Liver (tissue), 9 donors: ENCODE data around the gene CRTC2. TPM values are rescaled to one million over a fixed set of nuclear protein-coding genes. Genes with fewer than 3 reads are reported as not detected.
A peak's percentile ranks its signal among the peaks of the same experiment; 100 is the strongest.
"Not testable (repeated sequence)": the region's sequence is repeated elsewhere in the genome, so short reads cannot be mapped to it uniquely, and the experiment has no call there.

Experiments used
- DNase-seq: peaks from one replicate; pipeline ENCODE4 v3.0.0-alpha.2; 2017; ENCODE audit warnings: low spot score
- H3K27ac ChIP-seq, 2 donors: one replicate each; pipeline ENCODE4 v1.7.0; 2013; ENCODE audit warnings: inconsistent platforms in 2 of 2, low read length in 2 of 2, control low read depth in 1 of 2, low read depth in 1 of 2, mild to moderate bottlenecking in 1 of 2
- H3K27me3 ChIP-seq, 4 donors: one replicate each; pipeline versions ENCODE4 v1.6.1 to v1.7.0; 2013; ENCODE audit warnings: low read length in 3 of 4, inconsistent platforms in 1 of 4, mild to moderate bottlenecking in 1 of 4, moderate library complexity in 1 of 4; ENCODE audit not compliant: control insufficient read depth in 4 of 4, insufficient read depth in 4 of 4
- H3K36me3 ChIP-seq, 4 donors: one replicate each; pipeline versions ENCODE4 v1.6.1 to v1.7.0; 2013; ENCODE audit warnings: low read length in 3 of 4, mild to moderate bottlenecking in 3 of 4, low read depth in 1 of 4, moderate library complexity in 1 of 4; ENCODE audit not compliant: control insufficient read depth in 4 of 4, insufficient read depth in 3 of 4
- H3K4me1 ChIP-seq, 4 donors: one replicate each; pipeline versions ENCODE4 v1.6.1 to v1.7.0; 2013; ENCODE audit warnings: low read length in 3 of 4, mild to moderate bottlenecking in 3 of 4, moderate library complexity in 1 of 4; ENCODE audit not compliant: control insufficient read depth in 4 of 4, insufficient read depth in 4 of 4
- H3K4me3 ChIP-seq, 3 donors: one replicate each; pipeline versions ENCODE4 v1.6.1 to v1.7.0; 2013; ENCODE audit warnings: low read length in 3 of 3, control low read depth in 1 of 3, low read depth in 1 of 3, mild to moderate bottlenecking in 1 of 3
- H3K9ac ChIP-seq, 2 donors: one replicate each; pipeline ENCODE4 v1.7.0; 2013; ENCODE audit warnings: low read length in 2 of 2, mild to moderate bottlenecking in 2 of 2, moderate library complexity in 2 of 2, control low read depth in 1 of 2, low read depth in 1 of 2
- H3K9me3 ChIP-seq, 4 donors: one replicate each; pipeline versions ENCODE4 v1.6.1 to v1.7.0; 2013; ENCODE audit warnings: low read length in 3 of 4; ENCODE audit not compliant: control insufficient read depth in 4 of 4
- EGR1 ChIP-seq, 2 donors: IDR thresholded peaks; 2 replicates each; pipeline ENCODE4 v1.6.1; 2016 to 2018; ENCODE audit warnings: antibody characterized with exemption in 2 of 2, low read depth in 2 of 2
- FOXA1 ChIP-seq: IDR thresholded peaks from 2 replicates; pipeline ENCODE4 v1.6.1; 2016; ENCODE audit warnings: antibody characterized with exemption
- FOXA2 ChIP-seq: IDR thresholded peaks from 2 replicates; pipeline ENCODE4 v1.6.1; 2016; ENCODE audit warnings: antibody characterized with exemption
- GABPA ChIP-seq, 2 donors: IDR thresholded peaks in 1 of 2; conservative IDR thresholded peaks in 1 of 2; 2 replicates each; pipeline ENCODE4 v1.6.1; 2016; ENCODE audit warnings: antibody characterized with exemption in 2 of 2, mild to moderate bottlenecking in 1 of 2, moderate library complexity in 1 of 2
- HNF4A ChIP-seq, 2 donors: conservative IDR thresholded peaks; 2 replicates each; pipeline ENCODE4 v1.6.1; 2016; ENCODE audit warnings: antibody characterized with exemption in 2 of 2, mild to moderate bottlenecking in 2 of 2
- HNF4G ChIP-seq: IDR thresholded peaks from 2 replicates; pipeline ENCODE4 v1.6.1; 2016; ENCODE audit warnings: antibody characterized with exemption
- SP1 ChIP-seq: IDR thresholded peaks from 2 replicates; pipeline ENCODE4 v1.6.1; 2018; ENCODE audit warnings: antibody characterized with exemption, mild to moderate bottlenecking
- TAF1 ChIP-seq: conservative IDR thresholded peaks from 2 replicates; pipeline ENCODE4 v1.6.1; 2016; ENCODE audit warnings: antibody characterized with exemption, mild to moderate bottlenecking
- YY1 ChIP-seq: IDR thresholded peaks from 2 replicates; pipeline ENCODE4 v1.6.1; 2016; ENCODE audit warnings: antibody characterized with exemption, mild to moderate bottlenecking
- WGBS: extraction: QIAGEN DNeasy Blood & Tissue Kit; methylation state at CpG from one replicate; pipeline ENCODE4 v1.1.7; 2013; 5-methylcytosine and 5-hydroxymethylcytosine counted together
- polyA plus RNA-seq, 2 donors: library from polyadenylated mRNA; stranded (reverse) in 1 of 2; unstranded in 1 of 2; fragments of 200-250 nt in 1 of 2; fragments of >200 nt in 1 of 2; fragmentation: Nextera tagmentation in 1 of 2; extraction: Ambion mirVana in 1 of 2; gene quantifications; one replicate each; pipeline versions ENCODE4 v1.2.1 to v1.2.3, GENCODE V29; 2013 to 2015
- total RNA-seq, 2 donors: library from RNA; depleted of rRNA; stranded (reverse); fragments of >200 nt; gene quantifications; one replicate each; pipeline ENCODE4 v1.2.3, GENCODE V29; 2014
- TF ChIP-seq, protein P1 (sequence below): IDR thresholded peaks from 2 replicates; pipeline ENCODE4 v1.6.1; 2016; ENCODE audit warnings: antibody characterized with exemption
- TF ChIP-seq, protein P2 (sequence below): IDR thresholded peaks from 2 replicates; pipeline ENCODE4 v1.6.1; 2016; ENCODE audit warnings: antibody characterized with exemption
- TF ChIP-seq, protein P3 (sequence below): fragments of 150-350 bp; IDR thresholded peaks from 2 replicates; pipeline ENCODE4 v1.5.1; 2017; ENCODE audit warnings: improper control_type of control experiment, low read depth, low read length; ENCODE audit not compliant: missing input control
- TF ChIP-seq, protein P4 (sequence below): IDR thresholded peaks from 2 replicates; pipeline ENCODE4 v1.6.1; 2016; ENCODE audit warnings: antibody characterized with exemption, mild to moderate bottlenecking
- TF ChIP-seq, protein P5 (sequence below): IDR thresholded peaks from 2 replicates; pipeline ENCODE4 v1.6.1; 2016; ENCODE audit warnings: antibody characterized with exemption
- donor health status: healthy.
- donor health status: healthy.
- donor health status: healthy.
- donor health status: healthy.
- donor health status: healthy.

CRTC2 gene
- total and polyA plus RNA-seq, 4 donors: 4.9 to 14.9 (median 8.2) TPM

DNA sequence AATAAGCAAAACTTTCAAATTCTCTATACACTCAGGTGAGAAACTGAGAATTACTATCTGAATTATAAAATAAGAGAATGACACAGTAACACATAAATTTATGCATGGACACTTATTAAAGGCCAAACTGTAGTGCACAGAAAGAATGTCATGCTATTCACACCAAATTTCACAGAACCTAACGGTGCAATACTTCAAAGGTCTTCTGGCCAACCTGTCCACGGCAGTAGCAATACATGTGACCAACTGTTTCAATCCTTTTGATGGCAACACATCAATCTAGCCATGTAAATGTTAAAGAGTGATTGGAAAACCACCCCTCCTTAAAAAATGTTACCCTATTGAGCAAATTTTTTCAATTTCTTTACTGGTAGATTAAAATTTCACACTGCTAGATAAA lies 46.1 kb downstream of the CRTC2 start:
- peak; percentile 41 to 63 for TF ChIP-seq HNF4A (conservative IDR thresholded peaks at IDR 0.05)
- no peak for TF ChIP-seq FOXA1
- TF ChIP-seq, protein P1, sequence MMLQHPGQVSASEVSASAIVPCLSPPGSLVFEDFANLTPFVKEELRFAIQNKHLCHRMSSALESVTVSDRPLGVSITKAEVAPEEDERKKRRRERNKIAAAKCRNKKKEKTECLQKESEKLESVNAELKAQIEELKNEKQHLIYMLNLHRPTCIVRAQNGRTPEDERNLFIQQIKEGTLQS: no peak
- TF ChIP-seq, protein P2, sequence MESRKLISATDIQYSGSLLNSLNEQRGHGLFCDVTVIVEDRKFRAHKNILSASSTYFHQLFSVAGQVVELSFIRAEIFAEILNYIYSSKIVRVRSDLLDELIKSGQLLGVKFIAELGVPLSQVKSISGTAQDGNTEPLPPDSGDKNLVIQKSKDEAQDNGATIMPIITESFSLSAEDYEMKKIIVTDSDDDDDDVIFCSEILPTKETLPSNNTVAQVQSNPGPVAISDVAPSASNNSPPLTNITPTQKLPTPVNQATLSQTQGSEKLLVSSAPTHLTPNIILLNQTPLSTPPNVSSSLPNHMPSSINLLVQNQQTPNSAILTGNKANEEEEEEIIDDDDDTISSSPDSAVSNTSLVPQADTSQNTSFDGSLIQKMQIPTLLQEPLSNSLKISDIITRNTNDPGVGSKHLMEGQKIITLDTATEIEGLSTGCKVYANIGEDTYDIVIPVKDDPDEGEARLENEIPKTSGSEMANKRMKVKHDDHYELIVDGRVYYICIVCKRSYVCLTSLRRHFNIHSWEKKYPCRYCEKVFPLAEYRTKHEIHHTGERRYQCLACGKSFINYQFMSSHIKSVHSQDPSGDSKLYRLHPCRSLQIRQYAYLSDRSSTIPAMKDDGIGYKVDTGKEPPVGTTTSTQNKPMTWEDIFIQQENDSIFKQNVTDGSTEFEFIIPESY: no peak
- Histone ChIP-seq H3K4me3 (no peak overlapping the region), H3K4me1 (peaks cover 0 to 8% (median 4%) of the 10 kb centered on the region in 4 donors), H3K27me3 (no peaks in the 10 kb centered on the region), H3K9me3 (no peaks in the 10 kb centered on the region), H3K27ac (no peak overlapping the region), H3K9ac (no peak overlapping the region), H3K36me3 (peaks cover 0 to 3% (median under 1%) of the 10 kb centered on the region in 4 donors)
- no peak for DNase-seq
- WGBS: 34% methylated on average over 2 of the region's 2 CpGs

DNA sequence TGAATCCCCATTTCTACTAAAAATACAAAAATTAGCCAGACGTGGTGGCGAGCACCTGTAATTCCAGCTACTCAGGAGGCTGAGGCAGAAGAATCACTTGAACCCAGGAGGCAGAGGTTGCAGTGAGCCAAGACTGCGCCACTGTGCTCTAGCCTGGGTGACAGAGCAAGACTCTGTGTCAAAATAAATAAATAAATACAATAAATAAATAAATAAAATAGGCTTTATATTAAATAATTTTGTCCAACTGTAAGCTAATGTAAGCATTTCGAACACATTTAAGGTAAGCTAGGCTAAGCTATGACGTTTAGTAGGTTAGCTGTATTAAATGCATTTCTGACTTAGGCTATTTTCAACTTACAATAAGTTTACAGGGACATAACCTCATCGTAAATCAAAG lies 47.9 kb downstream of the CRTC2 start:
- H3K9ac ChIP-seq, H3K27me3 ChIP-seq, H3K4me1 ChIP-seq, H3K9me3 ChIP-seq, H3K27ac ChIP-seq, H3K4me3 ChIP-seq, DNase-seq, H3K36me3 ChIP-seq: not testable (repeated sequence)
- 92% methylated on average over 6 of the region's 6 CpGs for WGBS

DNA sequence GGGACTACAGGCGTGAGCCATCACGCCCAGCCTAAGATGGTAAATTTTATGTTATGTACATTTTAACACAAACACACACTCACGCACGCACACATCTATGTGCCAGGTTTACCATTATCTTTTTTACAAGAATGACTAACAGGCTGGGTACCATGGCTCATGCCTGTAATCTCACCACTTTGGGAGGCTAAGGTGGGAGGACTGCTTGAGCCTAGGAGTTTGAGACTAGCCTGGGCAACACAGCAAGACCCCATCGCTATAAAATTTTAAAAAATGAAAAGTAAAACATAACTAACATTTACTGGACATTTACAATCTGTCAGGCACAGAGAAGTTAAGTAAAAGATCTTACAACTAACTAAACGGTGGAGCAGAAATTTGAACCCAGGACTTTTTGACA lies 50.3 kb downstream of the CRTC2 start:
- H3K4me1 ChIP-seq: peaks cover 0 to 6% (median 2%) of the 10 kb centered on the region in 4 donors
- no peak overlapping the region for H3K9ac ChIP-seq
- TF ChIP-seq FOXA2: no peak
- no peak for TF ChIP-seq HNF4G
- no peak for TF ChIP-seq GABPA (IDR thresholded peaks at IDR 0.05 in 1 of 2, conservative IDR thresholded peaks at IDR 0.05 in 1 of 2)
- no peak for TF ChIP-seq YY1
- TF ChIP-seq HNF4A (conservative IDR thresholded peaks at IDR 0.05): no peak
- TF ChIP-seq EGR1 (IDR thresholded peaks at IDR 0.05; ENCODE audit: low read depth in 2 of 2): no peak
- TF ChIP-seq TAF1: no peak
- TF ChIP-seq, protein P3, sequence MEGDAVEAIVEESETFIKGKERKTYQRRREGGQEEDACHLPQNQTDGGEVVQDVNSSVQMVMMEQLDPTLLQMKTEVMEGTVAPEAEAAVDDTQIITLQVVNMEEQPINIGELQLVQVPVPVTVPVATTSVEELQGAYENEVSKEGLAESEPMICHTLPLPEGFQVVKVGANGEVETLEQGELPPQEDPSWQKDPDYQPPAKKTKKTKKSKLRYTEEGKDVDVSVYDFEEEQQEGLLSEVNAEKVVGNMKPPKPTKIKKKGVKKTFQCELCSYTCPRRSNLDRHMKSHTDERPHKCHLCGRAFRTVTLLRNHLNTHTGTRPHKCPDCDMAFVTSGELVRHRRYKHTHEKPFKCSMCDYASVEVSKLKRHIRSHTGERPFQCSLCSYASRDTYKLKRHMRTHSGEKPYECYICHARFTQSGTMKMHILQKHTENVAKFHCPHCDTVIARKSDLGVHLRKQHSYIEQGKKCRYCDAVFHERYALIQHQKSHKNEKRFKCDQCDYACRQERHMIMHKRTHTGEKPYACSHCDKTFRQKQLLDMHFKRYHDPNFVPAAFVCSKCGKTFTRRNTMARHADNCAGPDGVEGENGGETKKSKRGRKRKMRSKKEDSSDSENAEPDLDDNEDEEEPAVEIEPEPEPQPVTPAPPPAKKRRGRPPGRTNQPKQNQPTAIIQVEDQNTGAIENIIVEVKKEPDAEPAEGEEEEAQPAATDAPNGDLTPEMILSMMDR: no peak
- TF ChIP-seq, protein P4, sequence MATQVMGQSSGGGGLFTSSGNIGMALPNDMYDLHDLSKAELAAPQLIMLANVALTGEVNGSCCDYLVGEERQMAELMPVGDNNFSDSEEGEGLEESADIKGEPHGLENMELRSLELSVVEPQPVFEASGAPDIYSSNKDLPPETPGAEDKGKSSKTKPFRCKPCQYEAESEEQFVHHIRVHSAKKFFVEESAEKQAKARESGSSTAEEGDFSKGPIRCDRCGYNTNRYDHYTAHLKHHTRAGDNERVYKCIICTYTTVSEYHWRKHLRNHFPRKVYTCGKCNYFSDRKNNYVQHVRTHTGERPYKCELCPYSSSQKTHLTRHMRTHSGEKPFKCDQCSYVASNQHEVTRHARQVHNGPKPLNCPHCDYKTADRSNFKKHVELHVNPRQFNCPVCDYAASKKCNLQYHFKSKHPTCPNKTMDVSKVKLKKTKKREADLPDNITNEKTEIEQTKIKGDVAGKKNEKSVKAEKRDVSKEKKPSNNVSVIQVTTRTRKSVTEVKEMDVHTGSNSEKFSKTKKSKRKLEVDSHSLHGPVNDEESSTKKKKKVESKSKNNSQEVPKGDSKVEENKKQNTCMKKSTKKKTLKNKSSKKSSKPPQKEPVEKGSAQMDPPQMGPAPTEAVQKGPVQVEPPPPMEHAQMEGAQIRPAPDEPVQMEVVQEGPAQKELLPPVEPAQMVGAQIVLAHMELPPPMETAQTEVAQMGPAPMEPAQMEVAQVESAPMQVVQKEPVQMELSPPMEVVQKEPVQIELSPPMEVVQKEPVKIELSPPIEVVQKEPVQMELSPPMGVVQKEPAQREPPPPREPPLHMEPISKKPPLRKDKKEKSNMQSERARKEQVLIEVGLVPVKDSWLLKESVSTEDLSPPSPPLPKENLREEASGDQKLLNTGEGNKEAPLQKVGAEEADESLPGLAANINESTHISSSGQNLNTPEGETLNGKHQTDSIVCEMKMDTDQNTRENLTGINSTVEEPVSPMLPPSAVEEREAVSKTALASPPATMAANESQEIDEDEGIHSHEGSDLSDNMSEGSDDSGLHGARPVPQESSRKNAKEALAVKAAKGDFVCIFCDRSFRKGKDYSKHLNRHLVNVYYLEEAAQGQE: no peak
- TF ChIP-seq SP1: no peak
- TF ChIP-seq, protein P5, sequence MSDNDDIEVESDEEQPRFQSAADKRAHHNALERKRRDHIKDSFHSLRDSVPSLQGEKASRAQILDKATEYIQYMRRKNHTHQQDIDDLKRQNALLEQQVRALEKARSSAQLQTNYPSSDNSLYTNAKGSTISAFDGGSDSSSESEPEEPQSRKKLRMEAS: no peak

More for the DNA sequence above, 50.3 kb downstream of the CRTC2 start:
- WGBS: 94% methylated on average over 6 of the region's 6 CpGs
- Histone ChIP-seq H3K27ac (no peak overlapping the region), H3K9me3 (no peaks in the 10 kb centered on the region), H3K36me3 (peaks cover 0 to 7% (median 1%) of the 10 kb centered on the region in 4 donors), H3K4me3 (no peak overlapping the region), H3K27me3 (no peaks in the 10 kb centered on the region)
- DNase-seq: no peak
